IPS DF 4.7 (cell line): ENCODE data around the gene C4orf17.
A peak's percentile ranks its signal among the peaks of the same experiment; 100 is the strongest.
"Not testable (repeated sequence)": the region's sequence is repeated elsewhere in the genome, so short reads cannot be mapped to it uniquely, and the experiment has no call there.

Source experiments
- DNase-seq: peaks from one replicate; pipeline ENCODE4 v3.0.0-alpha.2; 2013; ENCODE audit warnings: low spot score; ENCODE audit errors: extremely low read depth

C4orf17 gene

GRCh38 chr4:99510721-99511120 is at the start of gene C4orf17:
TSS of gene C4orf17 (plus strand) at chr4:99511021. CDS start at chr4:99513082, 2,061 bp downstream.
- no peak for DNase-seq

- DNase-seq, result no peak
Measured at GRCh38 chr4:99461623-99462401, 49.0 kb upstream of the C4orf17 start.

DNA sequence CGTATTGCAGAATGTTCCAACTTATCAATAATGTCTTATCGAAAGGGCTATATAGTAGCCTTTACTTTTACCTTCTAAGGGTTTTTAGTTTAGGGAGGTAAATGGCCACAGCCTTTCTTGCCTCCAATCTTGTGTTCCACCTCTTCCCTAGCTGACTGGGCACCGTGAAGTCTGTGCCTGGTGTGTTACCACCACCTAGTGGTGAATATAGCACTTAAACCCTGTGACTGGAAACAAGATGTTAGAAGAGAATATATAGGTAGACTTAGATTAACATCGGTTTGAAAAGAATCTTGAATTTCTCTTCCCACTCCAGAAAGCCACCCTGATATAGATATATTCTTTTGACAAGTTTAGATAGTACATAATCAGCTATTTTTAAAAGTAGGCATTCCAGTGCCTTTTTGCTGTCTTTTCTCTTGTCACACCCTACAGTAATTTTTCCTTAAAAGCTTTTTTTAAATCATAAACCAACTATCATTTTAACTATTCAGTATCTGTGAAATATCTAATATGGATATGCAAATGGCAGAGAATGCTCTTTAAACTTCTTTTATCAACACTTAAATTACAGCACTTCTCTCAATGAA is 47.9 kb upstream of the C4orf17 start:
- peak; percentile 49 for DNase-seq

DNA sequence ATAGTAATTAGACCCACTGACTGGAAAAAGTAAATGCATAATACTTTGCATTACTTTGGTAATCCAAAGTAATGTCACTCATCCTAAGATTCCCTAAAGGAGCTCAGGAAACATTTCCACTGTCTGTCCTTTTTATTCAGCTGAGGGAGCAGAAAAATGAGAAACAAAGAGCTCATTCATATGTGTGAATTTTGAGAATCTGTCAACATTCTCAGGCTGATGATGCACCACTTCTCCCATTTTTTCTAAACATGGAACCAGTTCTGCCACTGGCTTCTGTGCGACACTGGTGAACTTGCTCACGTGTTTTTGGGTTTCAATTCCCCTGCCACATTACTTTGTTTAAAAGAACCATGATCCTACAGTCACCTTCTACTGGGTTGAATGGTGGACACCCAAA is 47.3 kb upstream of the C4orf17 start:
- no peak for DNase-seq

DNA sequence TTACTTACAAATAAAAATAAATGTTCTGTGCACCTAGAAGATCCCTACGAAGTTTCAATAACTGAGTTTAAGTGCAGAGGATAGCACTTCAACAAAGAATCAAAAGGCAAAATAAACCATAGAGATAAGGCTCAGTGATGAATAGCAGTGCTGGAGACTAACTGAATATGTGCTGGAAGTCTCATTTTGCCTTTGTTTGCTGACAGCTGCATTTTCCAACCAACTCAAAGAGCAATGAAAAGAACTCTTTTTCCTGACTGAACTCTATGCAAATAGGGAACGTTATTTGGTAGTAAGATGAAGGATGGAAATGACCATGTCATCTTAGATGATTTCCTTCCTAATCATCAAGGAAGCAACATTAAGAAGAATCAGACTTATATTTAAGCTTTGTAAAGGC is 42.9 kb upstream of the C4orf17 start:
- no peak for DNase-seq

DNA sequence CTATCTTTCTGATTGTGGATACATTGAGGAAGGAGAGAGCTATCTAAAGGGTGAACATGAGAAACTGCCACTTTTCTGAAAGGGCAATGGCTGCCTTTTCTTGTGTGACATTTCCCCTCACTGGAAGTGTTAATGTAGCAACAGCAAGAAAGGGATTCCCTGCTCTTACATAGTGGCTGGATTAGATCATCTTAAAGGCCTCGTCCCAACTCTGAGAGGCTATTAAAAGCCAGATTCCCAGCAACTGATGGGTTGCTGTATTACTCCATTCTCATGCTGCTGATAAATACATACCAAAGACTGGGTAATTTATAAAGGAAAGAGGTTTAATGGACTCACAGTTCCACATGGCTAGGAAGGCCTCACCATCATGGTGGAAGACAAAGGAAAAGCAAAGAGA is 41.9 kb upstream of the C4orf17 start:
- DNase-seq, result no peak

- DNase-seq, result no peak
Measured at GRCh38 chr4:99471349-99471748, 39.5 kb upstream of the C4orf17 start.

- DNase-seq, result no peak
Measured at GRCh38 chr4:99471896-99472295, 38.9 kb upstream of the C4orf17 start.

DNA sequence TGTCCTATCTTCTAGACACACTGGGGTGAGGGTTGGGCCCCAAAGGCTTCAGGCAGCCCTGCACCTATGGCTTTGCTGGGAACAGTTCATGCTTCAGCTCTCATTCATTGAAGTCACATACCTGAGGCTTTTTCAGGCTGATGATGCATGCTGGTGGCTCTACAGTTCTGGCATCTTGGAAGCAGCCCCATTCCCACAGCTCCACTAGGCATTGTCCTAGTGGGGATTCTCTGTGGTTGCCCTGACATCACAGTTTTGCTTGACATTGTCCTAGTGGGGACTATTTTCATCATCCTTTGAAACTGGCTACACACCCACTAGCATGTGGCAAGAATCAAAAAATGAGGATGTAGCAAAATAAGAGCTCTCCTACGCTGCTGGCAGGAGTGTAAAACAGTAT is 37.7 kb upstream of the C4orf17 start:
- DNase-seq, result no peak

DNA sequence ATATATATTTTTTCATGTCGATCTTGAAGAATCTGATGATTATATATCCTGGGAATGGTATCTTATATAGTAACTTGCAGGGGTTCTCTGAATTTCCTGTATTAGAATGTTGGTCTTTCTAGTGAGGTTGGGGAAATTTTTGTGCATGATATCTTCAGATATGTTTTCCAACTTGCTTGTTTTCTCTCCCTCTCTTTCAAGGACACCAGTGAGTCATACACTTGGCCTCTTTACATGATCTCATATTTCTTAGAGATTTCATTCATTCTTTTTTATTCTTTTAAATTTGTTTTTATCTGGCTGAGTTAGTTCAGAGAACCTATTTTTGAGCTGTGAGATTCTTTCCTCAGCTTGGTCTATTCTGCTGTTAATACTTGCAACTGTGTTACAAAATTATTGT is 27.2 kb upstream of the C4orf17 start:
- no peak for DNase-seq

DNA sequence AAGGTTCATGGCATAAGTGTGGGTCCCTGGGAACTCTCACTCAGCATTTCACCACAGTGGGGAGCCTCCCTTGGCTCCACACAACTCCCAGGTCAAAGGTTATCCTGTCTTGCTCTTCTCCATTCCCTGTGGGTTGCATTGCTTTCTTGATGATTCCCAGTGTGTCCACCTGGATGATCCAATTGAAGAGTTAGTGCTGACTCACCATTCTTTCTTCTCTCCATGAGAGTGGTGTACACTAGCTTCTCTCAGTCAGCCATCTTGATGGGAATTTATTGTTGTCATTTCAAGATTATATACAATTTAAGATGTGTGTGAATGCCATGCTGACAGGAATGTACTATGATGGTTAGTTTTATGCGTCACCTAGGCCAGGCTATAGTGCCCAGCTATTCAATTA is 25.6 kb upstream of the C4orf17 start:
- no peak for DNase-seq

DNA sequence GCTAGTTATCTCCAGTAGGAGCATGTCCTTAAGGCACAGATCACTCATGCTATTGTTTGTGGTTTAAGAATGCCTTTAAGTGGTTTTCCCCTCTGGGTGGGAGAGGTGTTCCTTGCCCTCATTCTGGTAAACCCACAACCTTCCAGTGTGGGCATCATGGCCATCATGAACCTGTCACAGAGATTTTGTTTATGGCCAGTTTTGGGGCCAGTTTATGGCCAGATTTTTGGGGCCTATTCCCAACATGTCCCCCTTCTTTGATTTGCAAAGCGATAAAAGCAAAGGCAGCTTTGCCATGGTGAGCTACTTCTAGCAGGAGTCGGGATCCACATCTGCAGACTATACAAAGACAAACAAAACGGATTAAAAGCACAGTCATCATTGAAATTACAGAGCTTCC is 24.2 kb upstream of the C4orf17 start:
- DNase-seq, result not testable (repeated sequence)

GRCh38 chr4:99490286-99490685 is 20.5 kb upstream of the C4orf17 start:
- DNase-seq, result no peak

GRCh38 chr4:99504804-99505502 is 5.9 kb upstream of the C4orf17 start:
- DNase-seq, result no peak

DNA sequence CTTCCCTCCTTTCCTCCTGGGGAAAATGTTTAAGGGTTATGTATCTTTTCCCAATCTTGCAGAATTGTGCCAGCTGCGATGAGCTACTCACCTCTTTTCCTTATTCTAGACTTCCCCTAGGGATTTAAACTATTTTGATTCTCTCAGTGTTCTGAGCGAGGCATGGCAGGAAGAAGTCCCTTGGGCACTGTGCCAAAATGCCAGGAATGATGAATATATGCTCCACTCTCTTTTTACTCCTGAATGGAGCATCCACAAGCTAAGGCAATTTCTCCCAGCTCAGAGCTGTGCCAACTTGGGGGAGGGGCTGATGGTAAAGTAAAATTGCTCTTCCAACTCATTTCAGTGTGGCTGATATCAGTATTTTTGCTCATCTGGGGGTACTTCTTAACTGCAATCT is 4.0 kb upstream of the C4orf17 start:
- no peak for DNase-seq

DNA sequence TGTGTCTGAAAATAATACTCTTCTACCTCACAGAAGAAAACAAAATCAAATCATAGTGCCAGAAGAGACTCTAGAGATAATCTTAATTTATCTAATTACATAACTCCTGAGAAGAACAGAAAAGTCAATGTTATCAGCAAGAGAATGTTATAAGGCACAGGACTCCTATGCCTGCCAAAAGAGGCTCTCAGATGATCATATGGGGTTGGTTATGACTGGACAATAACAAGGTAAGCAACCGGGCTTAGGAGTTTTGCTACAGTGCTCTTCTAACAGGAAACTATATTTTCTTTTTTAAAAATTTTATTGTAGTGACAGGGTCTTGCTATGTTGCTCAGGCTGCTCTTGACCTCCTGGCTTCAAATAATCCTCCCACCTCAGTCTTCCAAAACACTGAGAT is 3.5 kb upstream of the C4orf17 start:
- DNase-seq, result no peak

GRCh38 chr4:99507762-99508161 is 3.1 kb upstream of the C4orf17 start:
- DNase-seq, result no peak

- no peak for DNase-seq
Measured at GRCh38 chr4:99518601-99519295, 7.9 kb downstream of the C4orf17 start.

GRCh38 chr4:99529228-99529627 is 18.4 kb downstream of the C4orf17 start:
- no peak for DNase-seq

DNA sequence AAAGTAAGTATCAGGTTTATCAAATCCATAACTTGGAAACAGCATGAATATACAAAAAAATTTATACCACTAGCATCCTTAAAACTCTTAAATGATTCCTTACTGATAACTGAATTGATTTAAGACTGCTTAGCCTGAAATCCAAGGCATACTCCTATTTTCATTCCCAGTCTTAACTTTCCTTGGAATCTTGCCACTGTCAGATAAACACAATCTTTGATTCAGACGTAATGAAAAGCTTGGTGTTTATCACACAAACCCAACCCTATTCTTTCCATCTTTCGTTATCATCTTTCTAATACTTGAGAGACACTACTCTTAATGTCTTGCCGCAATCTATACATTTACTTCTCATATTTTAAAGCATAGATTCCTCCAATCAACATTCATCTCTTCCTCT is 19.1 kb downstream of the C4orf17 start:
- no peak for DNase-seq

DNA sequence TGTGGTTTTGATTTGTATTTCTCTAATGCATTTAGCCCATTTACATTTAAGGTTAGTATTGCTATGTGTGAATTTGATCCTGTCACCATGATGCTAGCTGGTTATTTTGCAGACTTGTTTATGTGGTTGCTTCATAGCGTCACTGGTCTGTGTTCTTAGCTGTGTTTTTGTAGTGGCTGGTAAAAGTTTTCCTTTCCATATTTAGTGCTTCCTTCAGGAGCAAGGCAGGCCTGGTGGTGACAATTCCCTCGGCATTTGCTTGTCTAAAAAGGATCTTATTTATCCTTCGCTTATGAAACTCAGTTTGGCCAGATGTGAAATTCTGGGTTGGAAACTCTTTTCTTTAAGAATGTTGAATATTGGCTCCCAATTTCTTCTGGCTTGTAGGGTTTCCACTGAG is 23.9 kb downstream of the C4orf17 start:
- not testable (repeated sequence) for DNase-seq

DNA sequence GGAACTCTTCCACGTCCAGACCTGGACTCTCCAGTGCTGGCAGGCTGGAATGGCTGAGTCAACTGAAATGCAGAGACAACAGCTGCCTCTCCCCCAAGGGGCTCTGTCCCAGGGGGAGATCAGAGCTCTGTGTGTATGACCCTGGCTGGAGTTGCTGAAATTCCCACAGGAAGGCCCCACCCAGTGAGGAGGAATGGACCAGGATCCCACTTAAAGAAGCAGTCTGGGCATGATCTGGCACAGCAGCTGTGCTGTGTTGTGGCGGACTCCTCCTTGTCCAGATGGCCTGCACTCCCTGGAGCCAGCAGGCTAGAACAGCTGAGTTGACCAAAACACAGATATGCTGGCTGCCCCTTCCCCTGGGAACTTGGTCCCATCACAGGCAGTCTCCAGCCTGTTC is 25.4 kb downstream of the C4orf17 start:
- no peak for DNase-seq
